NK-92 (cell line): ENCODE measurements around the gene VARS2.
A peak's percentile ranks its signal among the peaks of the same experiment; 100 is the strongest.
"Not testable (repeated sequence)": the region's sequence is repeated elsewhere in the genome, so short reads cannot be mapped to it uniquely, and the experiment has no call there.

Source experiments
- DNase-seq: peaks from one replicate; lab custom pipeline; 2025; ENCODE audit not compliant: unreplicated experiment; lab: John Stamatoyannopoulos, UW

The VARS2 gene

GRCh38 chr6:30898750-30899360 is 15.2 kb upstream of the VARS2 start:
- DNase-seq: no peak

- no peak for DNase-seq
These were observed 13.1 kb upstream of the VARS2 start for GRCh38 chr6:30900863-30901417.

- DNase-seq: no peak
These were observed 12.6 kb upstream of the VARS2 start for GRCh38 chr6:30901436-30901835.

- not testable (repeated sequence) for DNase-seq
These were observed 11.8 kb upstream of the VARS2 start for GRCh38 chr6:30902196-30902595.

- no peak for DNase-seq
These were observed 11.3 kb upstream of the VARS2 start for GRCh38 chr6:30902709-30903108.

GRCh38 chr6:30903236-30903635 is 10.8 kb upstream of the VARS2 start:
- no peak for DNase-seq

DNA sequence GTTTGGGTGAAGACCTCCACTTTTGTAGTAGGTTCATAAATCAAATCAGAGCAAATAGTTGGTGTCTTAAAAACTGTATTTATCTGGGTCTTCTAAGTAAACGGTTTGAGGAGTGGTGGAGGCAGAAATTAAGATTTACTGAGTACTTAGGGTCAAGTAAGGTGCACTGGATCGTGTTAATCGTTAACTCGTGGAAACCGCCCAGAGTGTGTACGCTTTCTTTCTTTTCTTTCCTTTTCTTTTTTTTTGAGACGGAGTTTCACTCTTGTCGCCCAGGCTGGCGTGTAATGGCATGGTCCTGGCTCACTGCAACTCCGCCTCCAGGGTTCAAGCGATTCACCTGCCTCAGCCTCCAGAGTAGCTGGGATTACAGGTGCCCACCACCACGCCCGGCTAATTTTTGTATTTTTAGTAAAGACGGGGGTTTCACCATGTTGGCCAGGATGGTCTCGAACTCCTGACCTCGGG is 6.7 kb upstream of the VARS2 start:
- DNase-seq: not testable (repeated sequence)

GRCh38 chr6:30907758-30908591 is 6.1 kb upstream of the VARS2 start, which contains the start of gene GTF2H4:
Gene GTF2H4 (plus strand): TSS chr6:30908207.
- DNase-seq: peak; percentile 54

DNA sequence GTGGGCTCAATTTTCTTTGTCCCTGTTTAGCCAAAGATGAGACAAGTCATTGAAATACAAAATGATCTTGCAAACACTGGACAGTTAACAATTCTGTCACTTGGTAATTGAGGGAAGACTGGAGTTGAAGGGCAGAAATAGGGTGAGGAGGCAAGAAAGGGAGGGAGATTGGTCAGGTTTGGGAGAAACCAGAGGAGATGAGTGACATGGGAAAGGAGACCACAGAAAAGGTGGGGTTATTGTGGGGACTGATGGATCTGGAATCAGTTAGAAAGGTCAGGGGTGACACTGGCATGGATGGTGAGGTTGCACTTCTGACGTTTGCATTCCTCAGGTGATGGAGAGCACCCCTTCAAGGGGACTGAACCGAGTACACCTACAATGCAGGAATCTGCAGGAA is 5.3 kb upstream of the VARS2 start:
- DNase-seq: no peak

DNA sequence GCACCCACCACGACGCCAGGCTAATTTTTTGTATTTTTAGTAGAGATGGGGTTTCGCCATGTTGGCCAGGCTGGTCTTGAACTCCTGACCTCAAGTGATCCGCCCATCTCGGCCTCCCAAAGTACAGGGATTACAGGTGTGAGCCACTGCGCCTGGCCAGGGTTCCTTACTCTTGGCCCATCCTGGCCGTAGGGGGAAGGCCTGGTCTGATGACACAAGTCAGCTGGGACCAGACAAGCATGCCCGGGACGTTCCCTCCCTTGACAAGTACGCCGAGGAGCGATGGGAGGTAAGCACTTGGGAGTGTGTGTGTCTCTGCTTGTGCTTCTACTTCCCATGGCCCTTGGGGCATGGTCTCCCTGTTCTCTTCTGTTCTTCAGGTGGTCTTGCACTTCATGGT is 3.6 kb upstream of the VARS2 start:
- DNase-seq: not testable (repeated sequence)

- no peak for DNase-seq
These were observed 1.1 kb upstream of the VARS2 start for GRCh38 chr6:30912746-30913520.

DNA sequence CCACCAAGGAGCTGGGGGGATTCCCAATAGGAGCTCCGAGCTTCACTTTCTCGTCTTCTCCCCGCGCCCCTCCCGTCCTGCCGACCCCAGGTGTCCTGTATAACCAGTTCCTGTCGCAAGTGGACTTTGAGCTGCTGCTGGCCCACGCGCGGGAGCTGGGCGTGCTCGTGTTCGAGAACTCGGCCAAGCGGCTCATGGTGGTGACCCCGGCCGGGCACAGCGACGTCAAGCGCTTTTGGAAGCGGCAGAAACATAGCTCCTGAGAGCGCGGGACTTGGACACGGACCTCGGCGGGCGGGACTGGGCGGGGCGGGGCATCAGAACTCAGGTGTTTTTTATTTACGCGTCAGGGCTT is 340 bp upstream of the VARS2 start:
- DNase-seq: no peak

DNA sequence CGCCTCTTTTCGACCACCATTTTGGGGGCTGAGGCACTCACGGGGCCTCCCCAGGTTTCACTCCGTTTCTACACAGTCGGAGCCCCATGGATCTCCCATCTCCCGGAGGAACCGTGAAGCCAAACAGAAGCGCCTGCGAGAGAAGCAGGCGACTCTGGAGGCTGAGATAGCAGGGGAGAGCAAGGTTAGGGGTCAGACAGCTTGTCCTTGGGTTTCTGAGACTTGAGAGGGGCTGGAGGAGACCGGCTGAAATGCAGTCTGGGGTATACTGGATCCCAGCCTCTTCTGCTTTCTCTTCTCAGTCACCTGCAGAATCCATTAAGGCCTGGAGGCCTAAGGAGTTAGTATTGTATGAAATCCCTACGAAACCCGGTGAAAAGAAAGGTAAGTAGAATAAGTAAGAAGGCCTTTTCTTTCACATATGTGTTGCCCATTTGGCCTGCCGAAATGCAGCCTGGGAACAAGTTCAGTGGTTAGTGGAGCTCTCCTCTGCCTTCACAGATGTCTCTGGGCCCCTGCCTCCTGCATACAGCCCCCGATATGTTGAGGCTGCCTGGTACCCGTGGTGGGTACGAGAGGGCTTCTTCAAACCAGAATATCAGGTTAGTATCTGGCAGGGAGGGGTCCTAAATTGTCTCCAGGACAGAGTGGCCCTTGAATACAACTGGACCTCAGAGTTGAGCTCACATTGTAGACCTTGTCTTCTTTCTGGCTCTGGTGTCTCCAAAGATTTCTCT is 984 bp downstream of the VARS2 start:
- no peak for DNase-seq

GRCh38 chr6:30915591-30915946 is 1.5 kb downstream of the VARS2 start:
- DNase-seq: no peak

DNA sequence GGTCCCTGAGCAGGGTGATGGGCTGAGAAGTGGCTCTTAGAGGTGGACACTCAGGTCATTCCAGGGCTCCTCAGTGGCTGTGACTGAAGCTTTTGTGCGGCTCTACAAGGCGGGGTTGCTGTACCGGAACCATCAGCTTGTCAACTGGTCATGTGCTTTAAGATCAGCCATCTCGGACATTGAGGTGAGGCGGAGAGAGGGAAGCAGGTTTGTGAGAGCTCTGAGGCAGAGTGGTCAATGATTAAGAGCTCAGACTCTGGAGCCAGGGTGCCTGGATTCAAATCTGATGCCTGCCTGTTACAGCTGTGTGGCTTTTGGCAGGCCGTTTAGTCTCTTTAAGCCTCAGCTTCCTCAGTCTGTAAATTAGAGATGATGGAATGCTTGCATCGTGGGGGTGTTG is 3.0 kb downstream of the VARS2 start:
- no peak for DNase-seq

GRCh38 chr6:30917487-30917886 is 3.4 kb downstream of the VARS2 start:
- DNase-seq: no peak

DNA sequence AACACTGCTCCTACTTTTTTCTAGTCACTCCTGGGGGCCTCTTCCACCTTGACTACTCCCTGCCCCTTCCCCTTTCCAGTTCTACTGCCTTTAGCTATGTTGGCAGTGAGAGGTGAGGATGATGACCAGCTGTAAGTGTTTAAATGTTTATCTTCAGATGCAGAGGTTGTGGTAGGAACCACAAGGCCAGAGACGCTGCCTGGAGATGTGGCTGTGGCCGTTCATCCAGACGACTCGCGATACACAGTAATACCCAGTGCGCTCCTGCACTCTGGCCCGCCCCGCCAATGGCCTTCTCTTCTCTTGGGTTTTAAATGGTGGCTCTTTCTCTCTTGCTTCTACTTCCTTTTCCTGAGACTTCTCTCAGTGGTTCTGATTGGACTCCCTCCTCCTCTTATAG is 4.6 kb downstream of the VARS2 start:
- no peak for DNase-seq

- DNase-seq: no peak
These were observed 8.4 kb downstream of the VARS2 start for GRCh38 chr6:30922447-30922852.

GRCh38 chr6:30924040-30924627 is 10.1 kb downstream of the VARS2 start:
- DNase-seq: not testable (repeated sequence)

- no peak for DNase-seq
These were observed 12.6 kb downstream of the VARS2 start for GRCh38 chr6:30926644-30927043.
